GM10266 (cell line): ENCODE measurements around the gene HINT1.

Experiments used
- DNase-seq: peaks from one replicate; pipeline ENCODE4 v3.0.0; 2012; ENCODE audit errors: extremely low spot score
- CTCF ChIP-seq: IDR thresholded peaks from 2 replicates; pipeline ENCODE4 v1.5.1; 2012; ENCODE audit warnings: mild to moderate bottlenecking, low read depth; ENCODE audit not compliant: control insufficient read depth, insufficient read depth; ENCODE audit errors: missing control alignments

Gene HINT1

GRCh38 chr5:131206772-131207171 is 41.7 kb upstream of the HINT1 start:
- no peak for DNase-seq
- TF ChIP-seq CTCF, result no peak

GRCh38 chr5:131206061-131206460 is 41.0 kb upstream of the HINT1 start:
- DNase-seq, result no peak
- TF ChIP-seq CTCF, result no peak

GRCh38 chr5:131204964-131205363 is 39.9 kb upstream of the HINT1 start:
- TF ChIP-seq CTCF, result no peak
- DNase-seq, result no peak

GRCh38 chr5:131200560-131200959 is 35.5 kb upstream of the HINT1 start:
- DNase-seq, result no peak
- no peak for TF ChIP-seq CTCF

- DNase-seq, result no peak
Measured at GRCh38 chr5:131198625-131199024, 33.6 kb upstream of the HINT1 start.

GRCh38 chr5:131196331-131196730 is 31.3 kb upstream of the HINT1 start:
- no peak for DNase-seq

More at GRCh38 chr5:131198625-131199024, 33.6 kb upstream of the HINT1 start:
- no peak for TF ChIP-seq CTCF

GRCh38 chr5:131195696-131196095 is 30.6 kb upstream of the HINT1 start:
- no peak for DNase-seq
- no peak for TF ChIP-seq CTCF

More at GRCh38 chr5:131196331-131196730, 31.3 kb upstream of the HINT1 start:
- no peak for TF ChIP-seq CTCF
